ENCODE data around the gene DNASE2.
A peak's percentile ranks its signal among the peaks of the same experiment; 100 is the strongest.
"Not testable (repeated sequence)": the region's sequence is repeated elsewhere in the genome, so short reads cannot be mapped to it uniquely, and the experiment has no call there.

Gene DNASE2

GRCh38 chr19:12881172-12881808 is at the start of gene DNASE2:
TSS of gene DNASE2 (minus strand) at chr19:12881449. CDS start at chr19:12881375, 74 bp downstream.
- peak; percentile 95 for DNase-seq

GRCh38 chr19:12930002-12930645 is 48.9 kb upstream of the DNASE2 start:
- DNase-seq: no peak

- DNase-seq: no peak
Observed at GRCh38 chr19:12924621-12925310, 43.5 kb upstream of the DNASE2 start.

GRCh38 chr19:12922959-12923358 is 41.7 kb upstream of the DNASE2 start:
- DNase-seq: no peak

GRCh38 chr19:12921047-12921446 is 39.8 kb upstream of the DNASE2 start:
- DNase-seq: no peak

GRCh38 chr19:12918253-12918652 is 37.0 kb upstream of the DNASE2 start:
- DNase-seq: no peak

GRCh38 chr19:12915860-12916259 is 34.6 kb upstream of the DNASE2 start:
- DNase-seq: not testable (repeated sequence)

- peak; percentile 48 for DNase-seq
Observed at GRCh38 chr19:12913851-12914690, 32.8 kb upstream of the DNASE2 start.

GRCh38 chr19:12913011-12913561 is 31.8 kb upstream of the DNASE2 start:
- DNase-seq: no peak

GRCh38 chr19:12912571-12912970 is 31.3 kb upstream of the DNASE2 start:
- no peak for DNase-seq

GRCh38 chr19:12907166-12907565 is 25.9 kb upstream of the DNASE2 start:
- no peak for DNase-seq

GRCh38 chr19:12899891-12900518 is 18.8 kb upstream of the DNASE2 start:
- DNase-seq: peak; percentile 65

GRCh38 chr19:12896460-12896859 is 15.2 kb upstream of the DNASE2 start:
- DNase-seq: no peak

GRCh38 chr19:12893582-12893981 is 12.3 kb upstream of the DNASE2 start:
- no peak for DNase-seq

- no peak for DNase-seq
Observed at GRCh38 chr19:12891553-12892021, 10.3 kb upstream of the DNASE2 start.

GRCh38 chr19:12890787-12891552 is 9.7 kb upstream of the DNASE2 start, which contains the start of gene GCDH:
TSS of gene GCDH (plus strand) at chr19:12891160. CDS start at chr19:12891305, 145 bp downstream.
- peak; percentile 99 for DNase-seq

- not testable (repeated sequence) for DNase-seq
Observed at GRCh38 chr19:12890299-12890786, 9.1 kb upstream of the DNASE2 start.

GRCh38 chr19:12888006-12888603 is 6.9 kb upstream of the DNASE2 start:
- DNase-seq: no peak

GRCh38 chr19:12886969-12887747 is 5.9 kb upstream of the DNASE2 start, which contains the start of gene KLF1:
TSS of gene KLF1 (minus strand) at chr19:12887201. CDS start at chr19:12887140, 61 bp downstream.
- no peak for DNase-seq

- DNase-seq: no peak
Observed at GRCh38 chr19:12886651-12886968, 5.4 kb upstream of the DNASE2 start.
